ENCODE measurements around the gene STMN3.

DNA sequence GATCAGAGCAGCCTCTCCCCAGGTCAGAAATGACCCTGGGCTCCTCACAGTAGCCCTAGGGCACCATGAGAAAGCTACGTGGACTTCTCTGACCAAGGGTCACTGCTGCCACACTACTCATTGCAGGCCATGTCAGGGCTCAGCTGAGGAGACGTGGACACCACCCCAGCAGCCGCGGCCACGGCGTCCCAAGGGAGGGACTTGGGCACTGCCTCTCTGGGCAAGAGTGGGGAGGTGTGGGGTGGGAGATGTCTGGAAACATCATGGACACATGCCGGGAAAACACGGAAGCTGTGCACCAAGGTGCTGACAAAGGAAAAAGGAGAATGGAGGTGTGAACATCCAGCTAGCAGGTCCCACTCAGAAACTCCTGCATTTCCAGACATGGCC, 35.4 kb downstream of the STMN3 start:
- TF ChIP-seq, protein P1, sequence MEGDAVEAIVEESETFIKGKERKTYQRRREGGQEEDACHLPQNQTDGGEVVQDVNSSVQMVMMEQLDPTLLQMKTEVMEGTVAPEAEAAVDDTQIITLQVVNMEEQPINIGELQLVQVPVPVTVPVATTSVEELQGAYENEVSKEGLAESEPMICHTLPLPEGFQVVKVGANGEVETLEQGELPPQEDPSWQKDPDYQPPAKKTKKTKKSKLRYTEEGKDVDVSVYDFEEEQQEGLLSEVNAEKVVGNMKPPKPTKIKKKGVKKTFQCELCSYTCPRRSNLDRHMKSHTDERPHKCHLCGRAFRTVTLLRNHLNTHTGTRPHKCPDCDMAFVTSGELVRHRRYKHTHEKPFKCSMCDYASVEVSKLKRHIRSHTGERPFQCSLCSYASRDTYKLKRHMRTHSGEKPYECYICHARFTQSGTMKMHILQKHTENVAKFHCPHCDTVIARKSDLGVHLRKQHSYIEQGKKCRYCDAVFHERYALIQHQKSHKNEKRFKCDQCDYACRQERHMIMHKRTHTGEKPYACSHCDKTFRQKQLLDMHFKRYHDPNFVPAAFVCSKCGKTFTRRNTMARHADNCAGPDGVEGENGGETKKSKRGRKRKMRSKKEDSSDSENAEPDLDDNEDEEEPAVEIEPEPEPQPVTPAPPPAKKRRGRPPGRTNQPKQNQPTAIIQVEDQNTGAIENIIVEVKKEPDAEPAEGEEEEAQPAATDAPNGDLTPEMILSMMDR (IDR thresholded peaks at IDR 0.05) = no peak
- no peak for TF ChIP-seq POLR2A (IDR thresholded peaks at IDR 0.05)

Data from testis (tissue), 2 donors.